HepG2 (cell line): ENCODE data around the gene DRAP1. TPM values are rescaled to one million over a fixed set of nuclear protein-coding genes. Genes with fewer than 3 reads are reported as not detected.

Source experiments
- AGO1 ChIP-seq: fragments of 200-400 bp; formaldehyde crosslinking; IDR thresholded peaks from 2 replicates; pipeline ENCODE4 v1.6.1; 2017; ENCODE audit warnings: mild to moderate bottlenecking, low read depth, low read length, moderate library complexity; ENCODE audit not compliant: poor library complexity, severe bottlenecking
- AKAP8 ChIP-seq: sonication (generic); formaldehyde crosslinking; IDR thresholded peaks from 2 replicates; pipeline ENCODE4 v1.5.1; 2020; ENCODE audit warnings: mild to moderate bottlenecking, missing genetic modification reagents
- GMEB2 ChIP-seq: IDR thresholded peaks from 2 replicates; pipeline ENCODE4 v1.6.1; 2016; ENCODE audit warnings: missing biosample characterization, missing genetic modification reagents, low read depth
- GTF3A ChIP-seq: sonication (generic); formaldehyde crosslinking; conservative IDR thresholded peaks from 2 replicates; pipeline ENCODE4 v1.4.0; 2020; ENCODE audit warnings: mild to moderate bottlenecking, missing genetic modification reagents
- PBX3 ChIP-seq: sonication (generic); formaldehyde crosslinking; IDR thresholded peaks from 2 replicates; pipeline ENCODE4 v1.8.1; 2023; ENCODE audit warnings: missing genetic modification reagents, inconsistent platforms, borderline replicate concordance
- SIN3A ChIP-seq: IDR thresholded peaks from 2 replicates; pipeline ENCODE4 v1.6.1; 2011; ENCODE audit warnings: low read depth, mild to moderate bottlenecking, control low read depth, low read length, borderline replicate concordance
- ZBTB26 ChIP-seq: IDR thresholded peaks from 2 replicates; pipeline ENCODE4 v1.6.1; 2016; ENCODE audit warnings: missing compliant biosample characterization, missing genetic modification reagents, borderline replicate concordance
- ZBTB3 ChIP-seq: sonication (generic); formaldehyde crosslinking; IDR thresholded peaks from 2 replicates; pipeline ENCODE4 v1.4.0; 2020; ENCODE audit warnings: low read depth, mild to moderate bottlenecking, moderate library complexity, missing genetic modification reagents, borderline replicate concordance
- ZNF20 ChIP-seq: sonication (generic); formaldehyde crosslinking; IDR thresholded peaks from 2 replicates; pipeline ENCODE4 v1.4.0; 2020; ENCODE audit warnings: mild to moderate bottlenecking, moderate library complexity, missing genetic modification reagents
- ZNF276 ChIP-seq: sonication (generic); formaldehyde crosslinking; IDR thresholded peaks from 2 replicates; pipeline ENCODE4 v1.4.0; 2020; ENCODE audit warnings: mild to moderate bottlenecking, low read depth, missing genetic modification reagents
- ZNF710 ChIP-seq: sonication (generic); formaldehyde crosslinking; IDR thresholded peaks from 2 replicates; pipeline ENCODE4 v1.5.0; 2020; ENCODE audit warnings: mild to moderate bottlenecking, missing genetic modification reagents, borderline replicate concordance
- ZNF839 ChIP-seq: sonication (generic); formaldehyde crosslinking; IDR thresholded peaks from 2 replicates; pipeline ENCODE4 v1.4.0; 2020; ENCODE audit warnings: missing genetic modification reagents, mild to moderate bottlenecking, borderline replicate concordance
- polyA plus RNA-seq, 8 experiments: library from polyadenylated mRNA; depleted of rRNA in 3 of 8; stranded (reverse) in 7 of 8; unstranded in 1 of 8; fragments of >200 nt; fragmentation: Illumina TruSeq in 4 of 8; extraction: Trizol in 4 of 8; gene quantifications; 2 replicates each; pipeline versions ENCODE4 v1.2.1 to v1.2.3, GENCODE V29; 2011 to 2016; ENCODE audit warnings: low read depth in 4 of 8, missing spikeins in 1 of 8, mixed read lengths in 1 of 8; ENCODE audit not compliant: insufficient read depth in 1 of 8
- total RNA-seq, 5 experiments: library from RNA; depleted of rRNA; stranded (reverse); fragments of >200 nt; fragmentation: Illumina TruSeq; extraction: Trizol; gene quantifications; 2 replicates each; pipeline ENCODE4 v1.2.3, GENCODE V29; 2016; ENCODE audit warnings: low read depth in 1 of 5
- TF ChIP-seq, protein P1 (sequence below): conservative IDR thresholded peaks from 2 replicates; pipeline ENCODE4 v1.6.1; 2018; ENCODE audit warnings: missing genetic modification reagents
- TF ChIP-seq, protein P2 (sequence below): sonication (generic); formaldehyde crosslinking; IDR thresholded peaks from 2 replicates; pipeline ENCODE4 v1.4.0; 2020; ENCODE audit warnings: missing genetic modification reagents
- TF ChIP-seq, protein P3 (sequence below): IDR thresholded peaks from 2 replicates; pipeline ENCODE4 v1.6.1; 2012; ENCODE audit warnings: inconsistent platforms

Gene DRAP1
- total and polyA plus RNA-seq, 2 of the 13 experiments (the other 11 are each of a cell fraction or from before 2014, with no cell fraction given): 46.8 to 52.3 TPM

- TF ChIP-seq ZBTB26 (no peak; the same call in 1 of the 2 replicates), ZNF276 (CRISPR knock-in tag) (no peak), ZNF839 (CRISPR knock-in tag) (no peak), ZNF20 (CRISPR knock-in tag) (no peak), PBX3 (CRISPR knock-in tag) (no peak), AKAP8 (no peak), AGO1 (peak; percentile 45), GTF3A (CRISPR knock-in tag) (no peak), ZNF710 (CRISPR knock-in tag) (no peak; the same call in 1 of the 2 replicates), SIN3A (peak; percentile 31; the same call in 1 of the 2 replicates), ZBTB3 (no peak), GMEB2 (CRISPR knock-in tag) (no peak)
- TF ChIP-seq, protein P1, sequence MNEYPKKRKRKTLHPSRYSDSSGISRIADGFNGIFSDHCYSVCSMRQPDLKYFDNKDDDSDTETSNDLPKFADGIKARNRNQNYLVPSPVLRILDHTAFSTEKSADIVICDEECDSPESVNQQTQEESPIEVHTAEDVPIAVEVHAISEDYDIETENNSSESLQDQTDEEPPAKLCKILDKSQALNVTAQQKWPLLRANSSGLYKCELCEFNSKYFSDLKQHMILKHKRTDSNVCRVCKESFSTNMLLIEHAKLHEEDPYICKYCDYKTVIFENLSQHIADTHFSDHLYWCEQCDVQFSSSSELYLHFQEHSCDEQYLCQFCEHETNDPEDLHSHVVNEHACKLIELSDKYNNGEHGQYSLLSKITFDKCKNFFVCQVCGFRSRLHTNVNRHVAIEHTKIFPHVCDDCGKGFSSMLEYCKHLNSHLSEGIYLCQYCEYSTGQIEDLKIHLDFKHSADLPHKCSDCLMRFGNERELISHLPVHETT (CRISPR knock-in tag): no peak
- TF ChIP-seq, protein P2, sequence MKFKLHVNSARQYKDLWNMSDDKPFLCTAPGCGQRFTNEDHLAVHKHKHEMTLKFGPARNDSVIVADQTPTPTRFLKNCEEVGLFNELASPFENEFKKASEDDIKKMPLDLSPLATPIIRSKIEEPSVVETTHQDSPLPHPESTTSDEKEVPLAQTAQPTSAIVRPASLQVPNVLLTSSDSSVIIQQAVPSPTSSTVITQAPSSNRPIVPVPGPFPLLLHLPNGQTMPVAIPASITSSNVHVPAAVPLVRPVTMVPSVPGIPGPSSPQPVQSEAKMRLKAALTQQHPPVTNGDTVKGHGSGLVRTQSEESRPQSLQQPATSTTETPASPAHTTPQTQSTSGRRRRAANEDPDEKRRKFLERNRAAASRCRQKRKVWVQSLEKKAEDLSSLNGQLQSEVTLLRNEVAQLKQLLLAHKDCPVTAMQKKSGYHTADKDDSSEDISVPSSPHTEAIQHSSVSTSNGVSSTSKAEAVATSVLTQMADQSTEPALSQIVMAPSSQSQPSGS (CRISPR knock-in tag): peak; percentile 57; the same call in 1 of the 2 replicates
- TF ChIP-seq, protein P3, sequence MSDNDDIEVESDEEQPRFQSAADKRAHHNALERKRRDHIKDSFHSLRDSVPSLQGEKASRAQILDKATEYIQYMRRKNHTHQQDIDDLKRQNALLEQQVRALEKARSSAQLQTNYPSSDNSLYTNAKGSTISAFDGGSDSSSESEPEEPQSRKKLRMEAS: peak; percentile 96
Observed at GRCh38 chr11:65899356-65900124, 19.7 kb upstream of the DRAP1 start (continued).
